Thoracic aorta (tissue), 2 donors: ENCODE measurements around the gene ABCB7. TPM values are rescaled to one million over a fixed set of nuclear protein-coding genes. Genes with fewer than 3 reads are reported as not detected.
"Not testable (repeated sequence)": the region's sequence is repeated elsewhere in the genome, so short reads cannot be mapped to it uniquely, and the experiment has no call there.

Source experiments
- ATAC-seq: fragments of 150-250 bp; one replicate; pipeline ENCODE4 v1.8.0; 2017; ENCODE audit warnings: low read depth; ENCODE audit not compliant: insufficient number of reproducible peaks, low FRiP score
- DNase-seq: peaks from one replicate; pipeline ENCODE4 v3.0.0-alpha.2; 2020; ENCODE audit warnings: low spot score
- H3K27ac ChIP-seq, 2 donors: fragments of 200-600 bp; sonication (generic); 1 replicate in 1 of 2; 2 replicates in 1 of 2; pipeline ENCODE4 v1.5.1; 2016; ENCODE audit warnings: mild to moderate bottlenecking in 2 of 2, moderate library complexity in 2 of 2
- H3K27me3 ChIP-seq: fragments of 200-600 bp; sonication (generic); replicated peaks from 2 replicates; pipeline ENCODE4 v1.6.0; 2016; ENCODE audit warnings: mild to moderate bottlenecking; ENCODE audit not compliant: insufficient read depth
- H3K36me3 ChIP-seq: fragments of 200-600 bp; sonication (generic); one replicate; pipeline ENCODE4 v1.5.1; 2016
- H3K4me1 ChIP-seq, 2 donors: fragments of 200-600 bp; sonication (generic); 1 replicate in 1 of 2; 2 replicates in 1 of 2; pipeline versions ENCODE4 v1.5.1 to v1.6.0; 2016; ENCODE audit warnings: low read depth in 2 of 2, mild to moderate bottlenecking in 1 of 2; ENCODE audit not compliant: control insufficient read depth in 1 of 2
- H3K4me3 ChIP-seq: fragments of 200-600 bp; sonication (generic); 2 replicates; pipeline ENCODE4 v1.5.1; 2016; ENCODE audit warnings: mild to moderate bottlenecking
- H3K9me3 ChIP-seq: fragments of 200-600 bp; sonication (generic); 2 replicates; pipeline ENCODE4 v1.5.1; 2016
- total RNA-seq, 2 donors: library from RNA; depleted of rRNA; stranded (reverse); fragments of >200 nt; gene quantifications; one replicate each; pipeline versions ENCODE4 v1.1.0 to v1.2.3, GENCODE V29; 2016
- TF ChIP-seq, protein P1 (sequence below): fragments of 200-600 bp; sonication (generic); IDR thresholded peaks from one replicate; pipeline ENCODE4 v1.5.1; 2019; ENCODE audit warnings: antibody characterized with exemption

Gene ABCB7
- total RNA-seq: 10 to 100 TPM; 12.5 to 25.0 TPM

GRCh38 chrX:75155827-75156525 is at the start of gene ABCB7:
TSS of gene ABCB7 (minus strand) at chrX:75156283. CDS start at chrX:75156272, 11 bp downstream.
- Histone ChIP-seq H3K9me3 (no peaks in the 10 kb centered on the region), H3K4me3 (peak within 1 kb of the TSS; percentile 88), H3K27me3 (no peaks in the 10 kb centered on the region), H3K36me3 (no peaks in the 10 kb centered on the region), H3K4me1 (no peaks in the 10 kb centered on the region), H3K27ac (peak within 1 kb of the TSS; percentile 78 to 80)
- DNase-seq (no peak), ATAC-seq (no peak)
- TF ChIP-seq, protein P1, sequence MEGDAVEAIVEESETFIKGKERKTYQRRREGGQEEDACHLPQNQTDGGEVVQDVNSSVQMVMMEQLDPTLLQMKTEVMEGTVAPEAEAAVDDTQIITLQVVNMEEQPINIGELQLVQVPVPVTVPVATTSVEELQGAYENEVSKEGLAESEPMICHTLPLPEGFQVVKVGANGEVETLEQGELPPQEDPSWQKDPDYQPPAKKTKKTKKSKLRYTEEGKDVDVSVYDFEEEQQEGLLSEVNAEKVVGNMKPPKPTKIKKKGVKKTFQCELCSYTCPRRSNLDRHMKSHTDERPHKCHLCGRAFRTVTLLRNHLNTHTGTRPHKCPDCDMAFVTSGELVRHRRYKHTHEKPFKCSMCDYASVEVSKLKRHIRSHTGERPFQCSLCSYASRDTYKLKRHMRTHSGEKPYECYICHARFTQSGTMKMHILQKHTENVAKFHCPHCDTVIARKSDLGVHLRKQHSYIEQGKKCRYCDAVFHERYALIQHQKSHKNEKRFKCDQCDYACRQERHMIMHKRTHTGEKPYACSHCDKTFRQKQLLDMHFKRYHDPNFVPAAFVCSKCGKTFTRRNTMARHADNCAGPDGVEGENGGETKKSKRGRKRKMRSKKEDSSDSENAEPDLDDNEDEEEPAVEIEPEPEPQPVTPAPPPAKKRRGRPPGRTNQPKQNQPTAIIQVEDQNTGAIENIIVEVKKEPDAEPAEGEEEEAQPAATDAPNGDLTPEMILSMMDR: no peak

GRCh38 chrX:75188415-75189206 is 32.5 kb upstream of the ABCB7 start:
- H3K27me3 ChIP-seq, H3K4me3 ChIP-seq, DNase-seq, H3K27ac ChIP-seq, ATAC-seq, H3K4me1 ChIP-seq, H3K9me3 ChIP-seq, H3K36me3 ChIP-seq: not testable (repeated sequence)

- Histone ChIP-seq H3K27ac (no peak overlapping the region), H3K36me3 (no peaks in the 10 kb centered on the region), H3K4me3 (no peak overlapping the region), H3K9me3 (no peaks in the 10 kb centered on the region), H3K4me1 (no peaks in the 10 kb centered on the region), H3K27me3 (no peaks in the 10 kb centered on the region)
- no peak for ATAC-seq
- TF ChIP-seq, protein P1: no peak
- DNase-seq: no peak
These were observed 25.6 kb upstream of the ABCB7 start for GRCh38 chrX:75181721-75182120.

DNA sequence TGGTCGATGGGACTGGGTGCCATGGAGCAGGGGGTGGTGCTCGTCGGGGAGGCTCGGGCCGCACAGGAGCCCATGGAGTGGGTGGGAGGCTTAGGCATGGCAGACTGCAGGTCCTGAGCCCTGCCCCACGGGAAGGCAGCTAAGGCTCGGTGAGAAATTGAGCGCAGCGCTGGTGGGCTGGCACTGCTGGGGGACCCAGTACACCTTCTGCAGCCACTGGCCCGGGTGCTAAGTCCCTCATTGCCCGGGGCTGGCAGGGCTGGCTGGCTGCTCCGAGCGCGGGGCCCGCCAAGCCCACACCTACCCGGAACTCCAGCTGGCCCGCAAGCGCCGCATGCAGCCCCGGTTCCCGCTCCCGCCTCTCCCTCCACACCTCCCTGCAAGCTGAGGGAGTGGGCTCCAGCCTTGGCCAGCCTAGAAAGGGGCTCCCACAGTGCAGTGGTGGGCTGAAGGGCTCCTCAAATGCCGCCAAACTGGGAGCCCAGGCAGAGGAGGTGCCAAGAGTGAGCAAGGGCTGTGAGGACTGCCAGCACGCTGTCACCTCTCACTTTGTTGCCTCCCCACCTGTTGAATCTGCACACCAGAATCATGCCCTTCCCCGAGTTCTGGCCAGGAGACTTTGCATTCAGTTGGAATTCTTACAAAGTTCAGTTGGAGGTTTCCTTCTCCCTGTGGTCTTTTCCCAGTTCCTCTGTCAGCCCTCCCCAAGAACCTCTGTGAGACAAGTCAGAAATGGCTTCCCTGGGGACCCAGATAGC is 23.6 kb upstream of the ABCB7 start:
- not testable (repeated sequence) for H3K27ac ChIP-seq, H3K27me3 ChIP-seq, H3K9me3 ChIP-seq, H3K4me3 ChIP-seq, H3K36me3 ChIP-seq, DNase-seq, H3K4me1 ChIP-seq, ATAC-seq

GRCh38 chrX:75172257-75172890 is 16.3 kb upstream of the ABCB7 start:
- not testable (repeated sequence) for H3K27me3 ChIP-seq, ATAC-seq, H3K36me3 ChIP-seq, H3K9me3 ChIP-seq, H3K4me3 ChIP-seq, H3K4me1 ChIP-seq, DNase-seq, H3K27ac ChIP-seq

DNA sequence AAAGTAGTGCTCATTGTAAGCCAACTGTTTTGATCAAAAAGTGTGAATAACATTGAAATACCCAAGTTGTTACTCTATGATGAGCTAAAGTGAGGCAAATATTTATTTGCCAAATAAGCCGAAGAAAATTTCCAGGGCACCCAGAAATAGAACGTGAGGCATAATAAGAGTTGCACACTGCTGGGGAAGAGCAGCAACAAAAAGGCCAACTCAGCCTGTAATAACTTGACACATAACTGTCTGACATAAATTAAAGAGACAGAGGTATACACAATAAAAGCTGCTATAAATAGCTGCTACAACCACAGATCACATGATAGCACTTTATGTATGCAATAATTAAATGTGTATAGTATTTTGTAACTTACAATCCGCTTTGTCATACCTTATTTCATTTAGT is 2.0 kb upstream of the ABCB7 start:
- H3K4me1 ChIP-seq: no peaks in the 10 kb centered on the region
- H3K36me3 ChIP-seq: no peaks in the 10 kb centered on the region
- H3K27me3 ChIP-seq: no peaks in the 10 kb centered on the region
- ATAC-seq (no peak), DNase-seq (no peak)
- no peak overlapping the region for H3K27ac ChIP-seq
- TF ChIP-seq, protein P1: no peak
- no peaks in the 10 kb centered on the region for H3K9me3 ChIP-seq
- no peak overlapping the region for H3K4me3 ChIP-seq
